Astrocyte (in vitro differentiated cells and primary cell): ENCODE measurements around the gene KIF1A.
"Not testable (repeated sequence)": the region's sequence is repeated elsewhere in the genome, so short reads cannot be mapped to it uniquely, and the experiment has no call there.

ENCODE experiments used
- CTCF ChIP-seq: IDR thresholded peaks from 2 replicates; pipeline ENCODE4 v1.5.1; 2011; ENCODE audit warnings: low read depth, mild to moderate bottlenecking, inconsistent platforms, low read length, moderate library complexity; ENCODE audit not compliant: insufficient read depth
- EZH2 ChIP-seq: IDR thresholded peaks from 2 replicates; pipeline ENCODE4 v1.6.1; 2012; ENCODE audit warnings: mild to moderate bottlenecking, low read length, inconsistent platforms; ENCODE audit not compliant: insufficient read depth

DNA sequence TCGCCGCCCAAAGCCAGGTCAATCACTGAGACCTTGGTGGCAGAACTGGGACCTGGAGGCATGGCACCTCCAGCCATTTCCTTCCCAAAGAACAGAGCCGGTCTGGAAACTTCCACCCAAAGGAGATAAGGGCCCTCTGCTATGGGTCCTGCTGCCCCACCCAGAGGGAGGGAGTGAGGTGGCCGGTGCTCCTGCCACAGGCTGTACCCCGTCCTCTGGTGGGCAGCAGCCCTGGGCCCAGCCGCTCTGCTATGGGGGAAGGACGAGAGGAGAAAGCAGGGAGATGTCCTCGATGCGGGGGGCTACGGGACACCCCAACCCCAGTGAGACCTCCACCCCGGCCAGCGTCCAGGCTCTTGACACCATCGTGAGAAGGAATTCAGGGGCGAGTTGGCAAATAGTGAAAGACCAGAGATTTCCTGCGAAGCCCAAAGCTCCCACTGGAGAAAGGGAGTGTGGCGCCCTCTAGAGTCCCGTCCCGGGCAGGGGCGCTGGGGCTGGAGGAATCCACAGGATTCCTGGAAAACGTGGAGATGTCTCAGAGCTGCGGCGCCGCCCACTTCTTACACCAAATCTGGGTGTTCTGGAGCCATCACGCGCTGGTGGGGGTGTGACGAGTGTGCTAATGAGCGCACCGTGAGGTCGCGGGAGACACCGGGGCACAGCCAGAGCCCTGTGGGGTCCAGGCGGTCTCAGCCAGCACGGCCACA is 121.0 kb downstream of the KIF1A start:
- not testable (repeated sequence) for TF ChIP-seq CTCF, EZH2
